Fibroblast of gingiva (primary cell): Measurements from ENCODE around the gene KRT2.

Source experiments
- DNase-seq: peaks from one replicate; pipeline ENCODE4 v3.0.0-alpha.2; 2011; ENCODE audit warnings: low read depth

KRT2 gene

DNA sequence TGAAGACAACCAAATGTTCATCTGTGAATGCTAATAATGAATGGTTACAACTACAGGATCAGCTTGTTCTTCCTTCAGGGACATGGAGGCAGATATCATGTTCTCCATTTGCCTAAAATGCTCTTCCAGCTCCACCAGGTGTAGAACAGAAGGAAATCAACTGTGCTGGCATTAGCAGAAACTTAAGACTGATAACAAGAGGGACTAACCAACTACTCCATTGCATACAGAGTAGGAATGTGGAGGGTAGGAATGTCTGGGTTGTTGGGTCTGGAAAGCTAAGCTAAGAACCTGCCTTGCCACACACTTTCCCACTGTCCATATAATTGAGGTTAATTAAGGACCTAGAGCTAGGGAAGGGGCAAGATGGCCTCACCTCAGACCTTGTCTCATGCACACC lies 11.4 kb upstream of the KRT2 start:
- DNase-seq, result no peak

DNA sequence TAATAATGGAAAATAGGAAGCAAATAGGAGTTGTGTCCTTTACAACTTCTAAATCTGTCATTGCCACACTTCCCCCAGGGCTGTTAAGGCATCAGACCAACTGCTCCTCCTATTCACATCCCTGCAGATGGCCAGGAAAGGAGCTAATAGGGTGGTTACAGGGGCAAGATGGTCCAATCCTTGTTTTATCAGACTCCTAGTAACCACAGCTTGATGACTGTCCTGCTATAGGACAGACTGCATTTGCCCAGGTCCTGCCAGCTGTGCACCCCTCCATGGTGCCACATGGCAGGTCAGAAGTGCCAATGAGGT lies 10.9 kb upstream of the KRT2 start:
- DNase-seq, result no peak

DNA sequence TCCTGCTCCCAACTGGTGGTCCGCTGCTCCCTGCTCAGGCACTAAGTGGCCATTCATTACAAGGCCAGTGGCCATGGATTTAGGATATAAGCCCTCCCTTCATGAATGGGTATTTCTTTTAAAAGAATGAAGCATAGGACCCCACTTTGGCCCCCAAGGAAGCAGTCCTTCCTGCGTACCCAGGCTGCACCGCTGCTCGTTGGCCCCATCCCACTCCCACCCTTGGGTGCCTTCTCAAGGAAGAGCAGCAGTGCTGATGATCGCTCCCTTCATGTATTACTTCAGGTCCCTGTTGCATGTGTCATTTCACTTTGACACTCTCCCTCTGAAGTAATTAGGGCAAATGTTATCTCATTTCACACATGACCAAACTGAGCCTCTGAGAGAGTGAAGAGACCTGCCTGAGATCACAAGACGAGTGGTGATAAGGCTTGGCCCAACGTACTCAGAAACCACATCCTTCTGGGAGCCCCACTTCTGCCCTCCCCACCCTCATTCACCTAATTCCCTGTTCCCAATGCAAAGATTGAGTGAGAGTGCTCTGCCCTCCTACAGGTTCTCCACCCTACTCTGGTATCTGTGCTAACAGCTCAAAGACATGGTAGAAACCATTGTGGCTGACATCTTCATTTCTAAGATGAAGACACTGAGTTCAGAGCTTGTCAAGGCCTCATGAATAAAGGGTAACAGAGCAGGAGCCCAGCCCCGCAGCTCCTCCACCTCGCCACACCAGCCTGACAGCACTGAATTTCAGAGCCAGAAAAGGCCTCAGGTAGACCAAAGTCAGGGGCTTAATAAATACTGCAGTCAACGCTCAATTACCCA lies 10.3 kb upstream of the KRT2 start:
- no peak for DNase-seq

DNA sequence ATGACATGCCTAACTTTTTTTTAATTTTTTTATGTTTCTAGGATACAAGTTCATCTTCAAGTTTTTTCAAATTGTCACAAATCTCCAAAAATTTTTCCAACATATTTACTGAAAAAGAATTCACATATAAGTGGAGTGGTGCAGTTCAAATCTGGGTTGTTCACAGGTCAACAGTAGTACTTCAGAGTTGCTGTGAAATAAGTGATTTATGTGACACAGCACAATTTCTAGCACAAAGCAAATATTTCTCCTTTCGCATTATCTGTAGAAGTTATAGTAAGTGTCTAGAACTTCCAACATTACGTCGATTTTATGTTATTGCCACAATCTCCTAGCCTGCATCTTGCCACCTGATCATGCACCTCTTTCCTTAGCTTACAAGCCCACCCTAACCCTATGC lies 9.7 kb upstream of the KRT2 start:
- no peak for DNase-seq

DNA sequence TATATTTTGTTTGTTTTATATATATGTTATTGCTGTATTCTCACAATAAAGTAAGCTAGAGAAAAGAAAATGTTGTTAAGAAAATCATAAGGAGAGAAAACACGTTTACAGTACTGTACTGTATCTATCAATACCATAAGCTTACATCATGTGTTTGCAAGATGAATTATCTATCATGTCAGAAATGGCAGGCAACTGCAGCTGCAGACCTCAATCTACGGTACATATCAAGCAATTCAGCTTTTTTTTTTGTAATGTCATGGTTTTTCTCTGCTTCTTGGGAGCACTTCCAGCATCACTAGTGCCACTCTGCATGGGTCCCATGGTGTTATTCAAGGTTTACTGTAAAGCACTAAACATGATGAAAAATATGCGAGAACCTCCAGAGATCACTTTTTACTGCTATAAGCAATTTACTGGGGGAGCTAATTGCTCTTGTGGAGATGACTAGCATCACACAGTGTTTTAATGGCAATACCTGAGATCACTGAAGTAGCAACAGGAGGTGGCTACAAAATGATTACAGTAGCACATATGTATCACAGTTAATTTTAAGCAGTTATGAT lies 9.0 kb upstream of the KRT2 start:
- DNase-seq, result no peak

DNA sequence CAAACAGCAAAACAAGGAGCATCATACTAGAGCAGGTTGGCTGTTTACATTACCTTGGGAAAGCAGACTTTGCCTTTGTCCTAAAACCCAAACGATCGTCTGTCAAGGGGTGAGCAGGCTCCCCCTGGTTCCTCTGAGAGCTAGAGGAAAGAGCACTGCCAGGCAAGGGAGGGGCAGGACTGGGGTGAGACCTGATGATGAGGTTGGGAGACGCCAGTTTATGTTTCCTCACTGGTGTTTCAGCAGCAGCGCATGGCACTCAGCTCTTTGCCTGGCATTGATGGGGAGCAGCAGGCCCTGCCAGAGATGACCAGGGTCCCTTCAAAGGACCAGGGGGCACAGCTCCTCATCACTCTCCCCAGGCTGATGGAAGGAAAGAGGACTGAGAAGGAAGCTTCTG lies 7.9 kb upstream of the KRT2 start:
- DNase-seq, result no peak

DNA sequence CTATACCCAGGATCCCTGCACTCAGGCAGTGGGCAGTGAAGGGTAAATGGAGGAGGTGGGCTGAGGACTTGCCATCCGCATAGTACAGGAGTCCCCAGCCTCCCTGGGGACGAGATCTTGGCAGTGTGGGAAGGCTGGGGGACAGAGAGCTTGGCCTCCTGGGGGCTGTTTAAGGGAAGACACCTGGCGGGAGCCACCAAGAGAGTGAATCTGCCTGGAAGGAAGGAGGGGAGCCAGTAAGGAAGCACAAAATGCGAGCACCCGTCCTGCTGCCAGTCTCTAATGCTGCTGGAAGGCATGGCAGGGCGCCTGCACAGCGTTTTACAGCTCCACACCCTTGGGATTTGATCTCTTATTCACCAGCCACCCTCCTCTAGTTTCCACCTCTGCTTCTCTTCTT lies 7.4 kb upstream of the KRT2 start:
- no peak for DNase-seq

DNA sequence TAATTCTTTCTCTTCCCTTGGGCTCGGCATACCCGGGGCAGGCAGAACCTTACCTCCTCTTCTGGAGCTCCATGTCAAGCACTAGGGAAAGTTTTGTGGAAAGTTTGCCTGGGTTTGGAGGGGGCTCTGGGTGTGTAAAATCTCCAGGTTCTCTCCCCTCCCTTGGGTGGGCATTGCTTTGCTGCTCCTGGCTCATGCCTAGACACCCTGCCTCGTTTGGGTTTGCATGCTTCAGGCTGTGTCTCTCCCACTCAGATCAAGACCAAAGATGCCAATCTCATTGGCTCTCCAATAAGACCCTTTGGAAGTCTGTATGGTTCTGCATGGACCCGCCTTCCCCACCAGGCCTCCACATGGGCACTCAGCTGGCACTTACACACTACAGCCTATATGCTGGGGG lies 6.2 kb upstream of the KRT2 start:
- DNase-seq, result no peak

DNA sequence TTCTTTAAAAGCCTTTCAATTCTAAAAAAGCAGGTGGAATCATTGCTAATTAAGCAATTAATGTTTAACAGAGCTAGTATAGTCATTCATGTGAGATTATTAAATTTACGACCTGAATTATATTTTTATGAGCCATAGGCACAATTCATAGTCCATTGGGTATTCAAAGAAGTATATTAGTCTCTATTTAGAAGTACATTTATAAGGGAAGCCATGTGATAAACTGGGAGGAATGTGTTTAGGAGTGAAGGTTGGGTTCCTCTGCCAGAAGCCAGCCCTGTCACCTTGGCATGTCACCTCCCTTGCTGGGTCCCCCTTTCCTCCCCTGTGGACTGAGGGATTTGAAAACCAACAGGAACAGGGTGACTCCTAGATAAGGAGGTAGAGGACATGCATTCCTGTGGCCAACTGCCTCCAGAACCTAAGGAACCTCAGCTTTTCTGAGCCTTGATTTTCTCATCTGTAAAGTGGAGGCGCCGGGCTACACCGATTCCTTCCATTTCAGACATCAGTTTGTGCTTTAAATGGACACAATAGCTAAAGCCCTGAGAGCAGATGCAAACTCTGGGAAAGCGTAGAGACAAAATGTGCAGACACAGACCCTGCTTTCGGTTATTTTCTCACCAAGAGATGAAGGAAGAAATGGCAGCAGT lies 5.4 kb upstream of the KRT2 start:
- DNase-seq, result no peak

DNA sequence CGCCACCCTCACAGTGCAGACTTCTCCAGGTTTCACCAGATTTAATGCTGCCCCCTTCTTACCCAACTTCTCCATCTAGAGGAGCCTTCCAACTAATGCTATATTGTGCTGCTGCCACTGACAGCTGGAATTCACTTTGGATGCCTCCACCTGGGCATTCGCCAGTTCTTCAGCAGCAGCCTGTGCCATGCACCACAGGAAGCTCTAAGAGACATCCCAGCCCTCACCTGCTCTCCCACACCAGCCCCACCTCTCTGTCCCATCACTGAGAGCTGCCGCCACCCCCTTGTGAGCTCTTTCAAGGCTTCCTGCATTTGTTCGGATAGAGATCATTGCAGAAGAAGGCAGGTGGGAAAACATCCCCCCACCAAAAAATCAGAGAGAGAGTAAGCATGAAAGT lies 4.6 kb upstream of the KRT2 start:
- no peak for DNase-seq

DNA sequence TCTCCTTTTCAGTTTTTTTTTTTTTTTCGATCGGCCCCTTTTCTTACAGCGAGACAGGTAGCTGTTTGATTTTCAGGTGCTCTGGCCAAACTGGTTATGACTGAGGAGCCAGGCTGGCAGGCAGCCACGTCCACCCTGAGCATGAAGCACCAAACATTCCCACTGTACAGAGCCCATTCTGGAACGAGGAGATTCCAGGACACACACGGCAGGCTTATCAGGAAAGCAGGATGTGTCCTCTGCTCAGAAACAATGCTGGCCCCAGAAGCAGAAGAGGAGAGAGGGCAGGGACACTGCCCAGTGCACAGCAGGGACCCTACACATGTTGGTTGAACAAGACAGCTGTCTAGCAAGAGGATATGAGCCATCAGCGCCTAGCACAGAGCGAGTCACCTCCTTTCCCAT lies 3.7 kb upstream of the KRT2 start:
- no peak for DNase-seq

DNA sequence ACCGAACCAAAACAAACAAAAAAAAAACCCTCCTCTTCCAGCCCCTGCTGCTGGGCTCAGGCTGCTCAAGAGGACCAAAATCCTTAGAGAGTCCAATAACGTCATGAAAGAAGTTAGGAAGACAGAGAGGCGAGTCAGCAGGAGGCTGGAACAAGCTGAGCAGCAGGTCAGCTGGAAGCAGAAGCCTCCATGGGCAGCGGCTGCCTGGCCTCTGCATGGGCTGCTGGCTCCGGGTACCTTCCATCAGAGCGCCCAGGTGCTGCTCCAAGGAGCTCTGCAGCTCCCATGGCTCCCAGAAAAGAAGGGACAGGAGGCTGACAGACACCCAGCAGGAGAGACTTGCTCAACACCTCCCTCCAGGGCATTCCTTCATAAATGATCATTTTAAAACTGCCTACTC lies 3.2 kb upstream of the KRT2 start:
- no peak for DNase-seq

DNA sequence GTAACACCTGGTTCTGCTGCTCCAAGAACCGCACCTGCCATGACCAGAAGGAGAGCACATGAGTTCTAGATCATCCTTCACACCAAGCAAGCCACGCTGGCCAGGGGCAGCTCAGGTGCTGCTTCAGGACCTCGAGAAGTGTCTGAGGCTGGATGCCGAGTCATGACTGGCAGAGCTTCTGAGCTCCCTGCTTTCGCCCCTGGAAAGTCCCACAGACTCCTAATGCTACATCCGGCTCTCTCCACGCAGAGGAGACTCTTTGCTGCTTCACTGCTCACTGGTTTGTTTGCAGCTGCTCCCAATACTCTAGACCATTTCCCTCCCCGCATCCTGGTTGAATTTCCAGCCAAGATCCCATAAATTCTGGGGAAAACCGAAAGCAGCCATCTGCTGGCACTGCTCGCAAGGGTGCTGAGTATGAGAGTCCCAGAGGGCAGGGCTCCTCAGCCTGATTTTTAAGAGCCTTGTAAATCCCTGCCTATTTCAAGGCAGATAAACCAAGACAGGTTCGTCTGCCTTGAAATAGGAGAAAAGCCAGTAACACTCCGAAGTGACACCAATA lies 1.4 kb downstream of the KRT2 start:
- DNase-seq, result no peak

DNA sequence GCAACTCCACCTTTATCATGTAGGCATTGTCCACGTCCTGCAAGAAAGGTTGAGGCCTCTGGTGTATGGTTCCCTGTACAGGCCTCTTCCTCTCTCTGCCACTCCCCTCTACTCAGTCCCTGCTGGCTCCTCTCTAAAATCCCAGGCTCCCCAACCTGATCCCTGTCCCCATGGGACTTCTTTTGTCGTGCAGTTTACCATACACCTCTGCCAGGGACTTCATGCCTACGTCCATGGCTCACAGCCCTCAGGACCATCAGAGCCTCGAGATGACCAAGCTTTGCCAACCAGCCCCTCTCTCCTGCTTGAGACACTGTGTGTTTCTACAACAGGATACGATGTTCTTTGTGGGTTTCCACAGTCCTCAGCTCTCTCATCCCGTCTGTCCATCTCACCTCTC lies 2.9 kb downstream of the KRT2 start:
- DNase-seq, result no peak

DNA sequence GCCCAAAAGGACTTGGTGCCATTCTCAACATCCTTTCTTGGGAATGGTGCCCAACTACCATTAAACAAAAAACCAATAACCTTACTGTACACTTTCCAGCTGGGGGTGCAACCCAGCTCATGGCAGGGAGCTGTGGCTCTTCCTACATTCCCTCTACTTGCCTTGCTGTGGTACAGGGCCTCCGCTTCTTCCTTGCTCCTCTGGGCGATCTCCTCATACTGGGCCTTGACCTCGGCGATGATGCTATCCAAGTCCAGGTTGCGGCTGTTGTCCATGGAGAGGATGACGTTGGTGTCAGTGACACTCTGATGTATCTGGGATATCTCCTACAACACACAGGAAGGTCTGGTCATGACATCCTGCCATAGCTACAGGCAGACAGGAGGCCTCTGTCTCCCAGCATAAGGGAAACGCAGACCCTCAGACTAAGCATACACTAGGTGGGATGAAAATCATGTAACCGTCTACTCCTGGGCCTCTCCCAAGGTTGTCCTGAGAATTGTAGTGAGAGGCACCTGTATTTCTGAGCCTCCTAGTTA lies 3.9 kb downstream of the KRT2 start:
- DNase-seq, result no peak

DNA sequence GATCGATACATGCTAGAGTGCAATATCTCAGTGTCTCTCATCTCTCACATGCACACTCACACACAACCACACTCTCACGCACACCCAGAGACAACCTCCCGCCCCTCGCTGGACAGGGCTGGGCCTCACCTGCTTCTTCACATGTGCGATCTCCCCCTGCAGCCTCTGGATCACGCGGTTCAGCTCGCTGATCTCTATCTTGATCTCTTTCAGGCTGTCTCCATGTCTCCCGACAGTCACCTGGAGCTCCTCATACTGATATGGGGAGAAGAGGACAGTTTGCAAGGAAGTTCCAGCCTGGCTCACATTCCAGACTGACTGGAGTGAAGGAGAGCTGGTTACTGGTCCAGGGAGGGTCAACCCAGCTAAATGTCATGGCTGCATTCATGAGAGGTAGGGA lies 4.4 kb downstream of the KRT2 start:
- DNase-seq, result no peak

DNA sequence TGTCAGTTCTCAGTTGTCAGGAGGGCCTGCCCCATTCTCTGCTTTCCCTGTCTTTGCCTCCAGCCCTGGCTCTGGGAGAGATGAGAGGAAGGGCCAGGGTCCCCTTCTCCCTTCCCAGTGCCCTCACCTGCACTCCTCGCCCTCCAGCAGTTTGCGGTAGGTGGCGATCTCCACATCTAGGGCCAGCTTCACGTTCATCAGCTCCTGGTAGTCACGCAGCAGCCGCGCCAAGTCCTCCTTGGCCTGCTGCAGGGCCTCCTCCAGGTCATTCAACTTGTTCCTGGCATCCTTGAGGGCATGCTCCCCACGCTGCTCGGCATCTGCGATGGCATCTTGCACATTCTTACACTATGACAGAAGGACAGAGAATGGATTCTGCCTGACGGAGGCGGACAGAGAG lies 5.4 kb downstream of the KRT2 start:
- no peak for DNase-seq

DNA sequence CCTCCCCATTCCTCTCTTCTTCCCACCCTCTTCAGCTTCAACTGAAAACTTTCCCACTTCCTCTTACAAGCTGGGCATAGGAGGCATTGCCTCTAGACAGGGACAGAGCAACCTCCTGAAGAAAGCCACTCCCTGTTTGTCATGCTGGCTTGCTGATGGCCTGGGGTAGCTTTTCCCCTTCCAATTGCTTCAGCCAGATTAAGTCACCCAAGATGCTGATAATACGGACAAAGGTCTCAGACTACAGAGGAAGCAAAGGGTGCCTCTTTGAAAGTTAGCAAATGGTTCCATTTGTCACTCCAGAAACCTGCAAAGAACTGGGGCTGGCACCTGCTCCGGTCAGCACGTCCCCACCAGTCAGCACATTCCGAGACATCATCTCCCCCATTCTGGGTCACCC lies 6.0 kb downstream of the KRT2 start:
- no peak for DNase-seq

DNA sequence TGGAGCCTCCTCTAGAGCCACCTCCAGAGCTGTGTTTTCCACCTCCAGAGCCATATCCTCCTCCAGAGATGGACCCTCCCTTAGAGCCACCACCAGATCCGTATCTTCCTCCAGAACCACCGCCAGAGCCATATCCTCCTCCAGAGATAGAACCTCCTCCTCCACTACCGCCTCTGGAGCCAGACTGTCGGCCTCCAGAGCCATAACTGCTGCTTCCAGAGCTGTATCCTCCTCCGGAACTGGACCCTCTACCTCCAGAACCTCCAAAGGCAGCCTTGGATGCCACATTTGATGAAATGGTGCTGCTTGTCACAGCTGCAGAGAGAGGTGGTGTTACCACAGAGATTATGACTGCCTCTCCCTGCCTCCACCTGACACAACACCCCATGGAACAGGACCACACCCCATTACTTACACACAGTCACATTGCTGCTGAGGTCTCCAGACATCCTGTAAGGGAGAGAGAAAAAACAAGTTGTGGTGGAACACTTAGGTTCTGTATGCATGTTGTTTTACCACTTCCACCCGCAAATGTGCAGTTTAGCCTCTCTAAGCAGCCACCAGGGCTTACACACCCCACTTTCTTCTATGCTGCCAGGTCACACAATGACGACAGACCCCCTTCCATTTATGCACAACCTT lies 6.8 kb downstream of the KRT2 start:
- no peak for DNase-seq

DNA sequence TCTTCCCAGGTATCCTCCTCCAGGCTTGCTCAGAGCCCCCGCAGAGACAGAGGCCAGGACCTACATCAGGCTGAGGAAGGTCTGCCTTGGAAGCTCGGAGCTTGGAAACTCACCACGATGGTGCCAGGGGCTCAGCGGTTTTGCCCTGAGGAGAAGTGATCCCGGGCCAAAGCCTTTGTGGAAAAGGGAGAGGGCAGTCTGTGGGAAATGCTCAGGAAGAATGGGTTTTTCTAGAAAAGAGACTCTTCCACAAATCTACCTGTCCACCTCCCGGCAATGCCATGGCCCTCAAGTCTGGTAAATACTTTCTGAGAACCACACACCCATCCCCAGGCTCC lies 8.0 kb downstream of the KRT2 start:
- no peak for DNase-seq

DNA sequence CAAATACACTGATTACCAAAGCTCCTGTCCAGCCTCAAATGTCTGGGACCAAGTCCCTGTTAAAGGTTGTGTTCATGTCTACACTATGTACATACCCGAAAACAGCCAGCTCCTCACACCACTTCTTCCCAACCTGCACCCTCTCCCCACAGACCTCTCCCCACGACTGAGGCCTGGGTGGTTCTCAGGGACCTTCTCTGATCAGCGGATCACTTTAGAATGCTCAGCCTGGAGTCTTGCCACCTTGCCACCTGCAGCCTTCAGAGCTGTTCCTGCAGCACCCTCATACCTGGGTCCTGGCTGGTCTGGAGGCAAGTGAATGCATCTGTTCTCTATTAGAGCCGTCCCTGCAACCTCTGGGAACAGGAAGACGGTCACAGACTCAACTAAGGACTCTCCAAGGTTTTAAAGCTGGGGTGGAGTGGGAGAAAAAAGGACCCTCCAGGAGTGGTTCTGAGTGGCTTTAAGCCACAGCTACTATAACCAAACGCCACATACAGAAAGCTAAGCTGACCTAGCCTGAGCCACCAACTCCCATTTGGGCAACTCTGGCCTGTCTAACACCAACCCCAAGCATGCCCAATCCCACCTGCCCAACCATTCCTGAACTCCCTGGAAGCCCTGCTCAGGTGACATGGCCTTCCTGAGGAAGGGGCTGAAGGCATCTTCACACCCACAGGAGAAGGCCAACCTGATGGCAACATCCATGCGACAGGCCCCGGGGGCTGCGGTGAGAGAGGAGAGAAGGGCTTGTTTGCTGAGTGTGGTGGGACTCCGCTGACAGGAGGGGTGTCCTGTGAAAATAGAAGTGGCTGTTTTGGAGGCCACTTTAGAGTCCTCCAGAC lies 8.6 kb downstream of the KRT2 start:
- no peak for DNase-seq

DNA sequence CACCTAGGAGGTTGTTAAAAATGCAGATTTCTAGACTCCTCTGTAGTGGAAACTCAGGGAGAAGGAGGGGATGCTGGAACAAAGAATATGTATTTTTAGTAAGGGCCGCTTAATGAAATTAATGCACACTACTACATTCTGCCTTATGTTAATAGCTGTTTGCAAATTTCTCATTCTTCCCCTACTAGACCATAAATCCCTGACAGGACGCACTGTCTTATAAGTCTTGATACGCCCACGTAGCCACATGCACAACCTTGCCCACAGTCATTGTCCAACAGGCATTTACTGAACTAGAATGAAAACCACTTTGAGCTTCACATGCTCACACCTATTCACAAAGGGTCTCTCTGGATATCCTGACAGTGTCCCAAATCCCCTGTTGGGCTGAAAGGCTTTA lies 10.5 kb downstream of the KRT2 start:
- no peak for DNase-seq
